BJ (cell line): Measurements from ENCODE around the gene THSD7A. TPM values are rescaled to one million over a fixed set of nuclear protein-coding genes. Genes with fewer than 3 reads are reported as not detected.

Experiments used
- CTCF ChIA-PET: fragments of 350-600 bp; formaldehyde crosslinking; extraction: SDS; loops from one replicate; lab custom pipeline; 2021; ENCODE audit warnings: antibody characterized with exemption, inconsistent platforms; lab: Yijun Ruan, JAX
- POLR2A ChIA-PET: fragments of 300-600 bp; sonication (Branson Sonifier 250); formaldehyde crosslinking; extraction: SDS; loops from one replicate; lab custom pipeline; 2021; ENCODE audit warnings: antibody characterized with exemption; lab: Charles Lee
- DNase-seq: peaks from one replicate; pipeline ENCODE4 v3.0.0-alpha.2; 2011; ENCODE audit warnings: low read depth
- H3K27me3 ChIP-seq: 2 replicates; pipeline ENCODE4 v1.6.0; 2011; ENCODE audit warnings: low read length; ENCODE audit not compliant: control insufficient read depth, insufficient read depth
- H3K36me3 ChIP-seq: 2 replicates; pipeline ENCODE4 v1.5.1; 2011; ENCODE audit warnings: low read length; ENCODE audit not compliant: control insufficient read depth, insufficient read depth
- H3K4me3 ChIP-seq: 2 replicates; pipeline ENCODE4 v1.5.1; 2011; ENCODE audit warnings: low read depth, mild to moderate bottlenecking, control low read depth, low read length
- CTCF ChIP-seq: IDR thresholded peaks from 2 replicates; pipeline ENCODE4 v1.5.1; 2011; ENCODE audit warnings: low read depth, mild to moderate bottlenecking, control low read depth, inconsistent platforms, low read length, moderate library complexity; ENCODE audit not compliant: insufficient read depth
- polyA plus RNA-seq: library from polyadenylated mRNA; depleted of rRNA; stranded (reverse); fragments of >200 nt; gene quantifications from 2 replicates; pipeline ENCODE4 v1.2.3, GENCODE V29; 2011

Gene THSD7A
- polyA plus RNA-seq, 1 experiment: 0.02 TPM

- no peak for DNase-seq
- no peaks in the 10 kb centered on the region for H3K36me3 ChIP-seq
- H3K4me3 ChIP-seq: no peak overlapping the region
- ChIA-PET POLR2A (no interaction called here), CTCF (interaction anchor here (1.1 kb wide), 1 partner anchor 12 kb away, joined by 3 read pairs; no protein-coding TSS in a partner anchor)
- TF ChIP-seq CTCF: no peak
- no peaks in the 10 kb centered on the region for H3K27me3 ChIP-seq
Observed at GRCh38 chr7:11830582-11831155, 1.3 kb downstream of the THSD7A start.

- Histone ChIP-seq H3K36me3 (no peaks in the 10 kb centered on the region), H3K27me3 (no peaks in the 10 kb centered on the region), H3K4me3 (no peak overlapping the region)
- no peak for TF ChIP-seq CTCF
- no peak for DNase-seq
- ChIA-PET POLR2A (no interaction called here), CTCF (interaction anchor here (0.7 kb wide), 1 partner anchor 553 kb away, joined by 5 read pairs; no protein-coding TSS in a partner anchor)
Observed at GRCh38 chr7:11829954-11830353, 2.0 kb downstream of the THSD7A start.

- CTCF ChIA-PET: no interaction called here
- TF ChIP-seq CTCF: no peak
- H3K27me3 ChIP-seq: no peaks in the 10 kb centered on the region
- POLR2A ChIA-PET: no interaction called here
- no peak for DNase-seq
- no peaks in the 10 kb centered on the region for H3K36me3 ChIP-seq
- no peak overlapping the region for H3K4me3 ChIP-seq
Observed at GRCh38 chr7:11819947-11820346, 12.1 kb downstream of the THSD7A start.

- no peaks in the 10 kb centered on the region for H3K36me3 ChIP-seq
- H3K4me3 ChIP-seq: no peak overlapping the region
- no peak for TF ChIP-seq CTCF
- no peak for DNase-seq
- no peaks in the 10 kb centered on the region for H3K27me3 ChIP-seq
- POLR2A ChIA-PET: no interaction called here
- CTCF ChIA-PET: no interaction called here
Observed at GRCh38 chr7:11819271-11819670, 12.7 kb downstream of the THSD7A start.

GRCh38 chr7:11818281-11818680 lies 13.7 kb downstream of the THSD7A start:
- H3K4me3 ChIP-seq: no peak overlapping the region
- DNase-seq: no peak
- CTCF ChIA-PET: interaction anchor here (1.0 kb wide), 1 partner anchor 13 kb away, joined by 3 read pairs; the partner anchor contains the start of gene THSD7A
- no peak for TF ChIP-seq CTCF
- no peaks in the 10 kb centered on the region for H3K27me3 ChIP-seq
- POLR2A ChIA-PET: no interaction called here
- no peaks in the 10 kb centered on the region for H3K36me3 ChIP-seq
